SK-N-SH (cell line): ENCODE results near the gene PRG3.

Experiments used
- TCF12 ChIP-seq: IDR thresholded peaks from 2 replicates; pipeline ENCODE4 v1.4.0; 2012
- TF ChIP-seq, protein P1 (sequence below): fragments of 200-600 bp; sonication (generic); IDR thresholded peaks from 2 replicates; pipeline ENCODE4 v1.6.1; 2017; ENCODE audit warnings: antibody characterized with exemption, mild to moderate bottlenecking, moderate library complexity
- TF ChIP-seq, protein P2 (sequence below): IDR thresholded peaks from 2 replicates; pipeline ENCODE4 v1.6.1; 2012; ENCODE audit warnings: mild to moderate bottlenecking, low read depth, low read length, moderate library complexity

DNA sequence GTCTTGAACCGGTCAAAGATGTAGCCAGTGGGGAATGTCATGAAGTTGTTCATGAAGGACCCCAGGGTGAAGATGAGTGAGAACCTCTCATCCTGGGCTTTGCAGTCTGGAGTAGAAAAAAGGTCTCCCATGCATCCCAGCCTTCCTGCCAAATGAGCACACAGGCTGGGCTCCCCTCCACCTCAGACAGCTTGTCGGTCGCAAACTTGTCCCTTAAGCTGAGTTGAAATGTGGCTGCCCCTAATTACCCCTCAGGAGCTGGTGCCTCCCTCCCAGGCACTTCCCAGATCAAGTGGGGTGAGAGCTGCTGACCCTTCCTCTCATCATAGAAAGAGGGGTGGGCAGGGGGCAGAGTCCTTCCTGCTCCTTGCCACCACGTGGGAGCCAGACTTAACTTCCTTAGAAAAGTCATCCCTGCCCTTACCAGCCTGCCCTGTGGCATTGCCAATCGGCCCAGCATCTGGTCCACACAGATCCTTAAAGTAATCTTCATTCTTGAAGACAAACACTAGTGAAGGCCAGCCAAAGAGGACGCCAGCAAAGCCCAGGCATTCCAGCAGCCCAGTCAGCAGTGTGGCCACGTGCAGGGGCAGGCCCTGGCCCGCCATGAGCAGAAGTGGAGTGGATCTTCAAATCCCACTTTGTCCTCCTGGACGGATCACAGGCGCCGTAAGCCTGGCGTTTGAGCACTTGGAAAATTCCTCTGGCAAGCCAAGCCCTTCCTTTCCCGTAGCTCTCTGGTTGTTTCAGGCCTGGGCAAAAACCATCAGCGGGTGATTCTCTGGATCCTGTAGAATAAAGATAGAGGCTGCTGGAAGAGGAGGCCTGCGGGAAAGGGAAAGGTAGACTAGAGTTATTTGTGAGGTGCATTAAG, 44.9 kb upstream of the PRG3 start:
- TF ChIP-seq, protein P1, sequence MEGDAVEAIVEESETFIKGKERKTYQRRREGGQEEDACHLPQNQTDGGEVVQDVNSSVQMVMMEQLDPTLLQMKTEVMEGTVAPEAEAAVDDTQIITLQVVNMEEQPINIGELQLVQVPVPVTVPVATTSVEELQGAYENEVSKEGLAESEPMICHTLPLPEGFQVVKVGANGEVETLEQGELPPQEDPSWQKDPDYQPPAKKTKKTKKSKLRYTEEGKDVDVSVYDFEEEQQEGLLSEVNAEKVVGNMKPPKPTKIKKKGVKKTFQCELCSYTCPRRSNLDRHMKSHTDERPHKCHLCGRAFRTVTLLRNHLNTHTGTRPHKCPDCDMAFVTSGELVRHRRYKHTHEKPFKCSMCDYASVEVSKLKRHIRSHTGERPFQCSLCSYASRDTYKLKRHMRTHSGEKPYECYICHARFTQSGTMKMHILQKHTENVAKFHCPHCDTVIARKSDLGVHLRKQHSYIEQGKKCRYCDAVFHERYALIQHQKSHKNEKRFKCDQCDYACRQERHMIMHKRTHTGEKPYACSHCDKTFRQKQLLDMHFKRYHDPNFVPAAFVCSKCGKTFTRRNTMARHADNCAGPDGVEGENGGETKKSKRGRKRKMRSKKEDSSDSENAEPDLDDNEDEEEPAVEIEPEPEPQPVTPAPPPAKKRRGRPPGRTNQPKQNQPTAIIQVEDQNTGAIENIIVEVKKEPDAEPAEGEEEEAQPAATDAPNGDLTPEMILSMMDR: no peak
- no peak for TF ChIP-seq TCF12
- TF ChIP-seq, protein P2, sequence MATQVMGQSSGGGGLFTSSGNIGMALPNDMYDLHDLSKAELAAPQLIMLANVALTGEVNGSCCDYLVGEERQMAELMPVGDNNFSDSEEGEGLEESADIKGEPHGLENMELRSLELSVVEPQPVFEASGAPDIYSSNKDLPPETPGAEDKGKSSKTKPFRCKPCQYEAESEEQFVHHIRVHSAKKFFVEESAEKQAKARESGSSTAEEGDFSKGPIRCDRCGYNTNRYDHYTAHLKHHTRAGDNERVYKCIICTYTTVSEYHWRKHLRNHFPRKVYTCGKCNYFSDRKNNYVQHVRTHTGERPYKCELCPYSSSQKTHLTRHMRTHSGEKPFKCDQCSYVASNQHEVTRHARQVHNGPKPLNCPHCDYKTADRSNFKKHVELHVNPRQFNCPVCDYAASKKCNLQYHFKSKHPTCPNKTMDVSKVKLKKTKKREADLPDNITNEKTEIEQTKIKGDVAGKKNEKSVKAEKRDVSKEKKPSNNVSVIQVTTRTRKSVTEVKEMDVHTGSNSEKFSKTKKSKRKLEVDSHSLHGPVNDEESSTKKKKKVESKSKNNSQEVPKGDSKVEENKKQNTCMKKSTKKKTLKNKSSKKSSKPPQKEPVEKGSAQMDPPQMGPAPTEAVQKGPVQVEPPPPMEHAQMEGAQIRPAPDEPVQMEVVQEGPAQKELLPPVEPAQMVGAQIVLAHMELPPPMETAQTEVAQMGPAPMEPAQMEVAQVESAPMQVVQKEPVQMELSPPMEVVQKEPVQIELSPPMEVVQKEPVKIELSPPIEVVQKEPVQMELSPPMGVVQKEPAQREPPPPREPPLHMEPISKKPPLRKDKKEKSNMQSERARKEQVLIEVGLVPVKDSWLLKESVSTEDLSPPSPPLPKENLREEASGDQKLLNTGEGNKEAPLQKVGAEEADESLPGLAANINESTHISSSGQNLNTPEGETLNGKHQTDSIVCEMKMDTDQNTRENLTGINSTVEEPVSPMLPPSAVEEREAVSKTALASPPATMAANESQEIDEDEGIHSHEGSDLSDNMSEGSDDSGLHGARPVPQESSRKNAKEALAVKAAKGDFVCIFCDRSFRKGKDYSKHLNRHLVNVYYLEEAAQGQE: no peak
